H1 (cell line): ENCODE measurements around the gene ANXA6. TPM values are rescaled to one million over a fixed set of nuclear protein-coding genes. Genes with fewer than 3 reads are reported as not detected.

Experiments
- CTCF ChIA-PET: fragments of 300-600 bp; sonication (Branson Sonifier 250); formaldehyde crosslinking; loops from one replicate; lab custom pipeline; 2021; ENCODE audit not compliant: partially characterized antibody; lab: Charles Lee
- POLR2A ChIA-PET: fragments of 300-600 bp; sonication (Branson Sonifier 250); formaldehyde crosslinking; loops from one replicate; lab custom pipeline; 2021; ENCODE audit warnings: inconsistent platforms; ENCODE audit not compliant: partially characterized antibody; lab: Charles Lee
- DNase-seq, 2 experiments: peaks; one replicate each; pipeline versions ENCODE4 v3.0.0 to v3.0.0-alpha.2; 2010 to 2022; ENCODE audit warnings: low spot score in 2 of 2, low read depth in 1 of 2, mixed read lengths in 1 of 2
- FAIRE-seq: peaks from 2 replicates; lab custom pipeline; 2011; peaks lifted over from hg19 to GRCh38; lab: Jason Lieb, UNC
- H2AFZ ChIP-seq: 2 replicates; pipeline ENCODE4 v1.8.1; 2012; ENCODE audit warnings: low read length, inconsistent platforms
- H2AK5ac ChIP-seq: 2 replicates; pipeline ENCODE4 v1.6.1; 2013; ENCODE audit warnings: low read depth, low read length
- H2BK120ac ChIP-seq: replicated peaks from 2 replicates; pipeline ENCODE3; 2013; ENCODE audit warnings: low read depth, low read length, inconsistent platforms
- H2BK12ac ChIP-seq: 2 replicates; pipeline ENCODE4 v1.6.1; 2013; ENCODE audit warnings: low read depth, low read length
- H2BK15ac ChIP-seq: 2 replicates; pipeline ENCODE4 v1.6.1; 2013; ENCODE audit warnings: low read length
- H2BK20ac ChIP-seq: 2 replicates; pipeline ENCODE4 v1.6.1; 2013; ENCODE audit warnings: low read length
- H2BK5ac ChIP-seq: 2 replicates; pipeline ENCODE4 v1.6.1; 2013; ENCODE audit warnings: low read depth, low read length
- H3K14ac ChIP-seq: 2 replicates; pipeline ENCODE4 v1.6.1; 2013; ENCODE audit warnings: inconsistent platforms; ENCODE audit not compliant: insufficient read length
- H3K18ac ChIP-seq: 2 replicates; pipeline ENCODE4 v1.6.1; 2013; ENCODE audit warnings: low read length; ENCODE audit errors: extremely low read depth
- H3K23ac ChIP-seq: 2 replicates; pipeline ENCODE4 v1.6.1; 2013; ENCODE audit warnings: inconsistent platforms; ENCODE audit not compliant: insufficient read length
- H3K23me2 ChIP-seq: 2 replicates; pipeline ENCODE4 v1.6.1; 2013; ENCODE audit warnings: low read depth, low read length
- H3K27ac ChIP-seq: 2 replicates; pipeline ENCODE4 v1.6.1; 2011; ENCODE audit warnings: low read depth, low read length, inconsistent platforms
- H3K27me3 ChIP-seq, 4 experiments: replicated peaks in 1 of 4; 1 replicate in 1 of 4; 2 replicates in 3 of 4; pipeline versions ENCODE4 v1.6.1 to v1.8.1; 2011 to 2013; ENCODE audit warnings: low read length in 3 of 4, mild to moderate bottlenecking in 3 of 4, inconsistent platforms in 2 of 4, mixed read lengths in 2 of 4, moderate library complexity in 1 of 4; ENCODE audit not compliant: control insufficient read depth in 3 of 4, insufficient read depth in 3 of 4; ENCODE audit errors: extremely low read depth in 1 of 4
- H3K36me3 ChIP-seq, 4 experiments: 2 replicates each; pipeline versions ENCODE4 v1.6.1 to v1.8.1; 2011 to 2013; ENCODE audit warnings: mild to moderate bottlenecking in 4 of 4, low read length in 3 of 4, moderate library complexity in 2 of 4, control low read depth in 1 of 4, inconsistent platforms in 1 of 4; ENCODE audit not compliant: insufficient read depth in 4 of 4, control insufficient read depth in 2 of 4
- H3K4ac ChIP-seq: replicated peaks from 2 replicates; pipeline ENCODE3; 2013; ENCODE audit warnings: low read length, low read depth, mixed read lengths, inconsistent platforms; ENCODE audit not compliant: insufficient read length
- H3K4me1 ChIP-seq, 4 experiments: replicated peaks in 1 of 4; 1 replicate in 1 of 4; 2 replicates in 3 of 4; pipeline versions ENCODE4 v1.6.1 to v1.8.1; 2011 to 2013; ENCODE audit warnings: low read length in 3 of 4, inconsistent platforms in 2 of 4, mixed read lengths in 1 of 4; ENCODE audit not compliant: insufficient read depth in 4 of 4, control insufficient read depth in 3 of 4
- H3K4me2 ChIP-seq, 2 experiments: 2 replicates each; pipeline versions ENCODE4 v1.6.1 to v1.8.1; 2011 to 2013; ENCODE audit warnings: low read depth in 2 of 2, low read length in 2 of 2, control low read depth in 1 of 2, inconsistent platforms in 1 of 2, mild to moderate bottlenecking in 1 of 2; ENCODE audit not compliant: insufficient read depth in 1 of 2
- H3K4me3 ChIP-seq, 4 experiments: fragments of 200-600, 300-600 bp in 1 of 4; sonication (generic), shearing (Covaris generic), sonication (Bioruptor Twin) in 1 of 4; 2 replicates each; pipeline versions ENCODE4 v1.5.1 to v1.8.1; 2011 to 2016; ENCODE audit warnings: low read length in 4 of 4, low read depth in 3 of 4, control low read depth in 2 of 4, inconsistent platforms in 2 of 4, mild to moderate bottlenecking in 2 of 4, mixed read lengths in 1 of 4, moderate library complexity in 1 of 4; ENCODE audit not compliant: insufficient read depth in 2 of 4; ENCODE audit errors: extremely low read depth in 1 of 4
- H3K56ac ChIP-seq: replicated peaks from 2 replicates; pipeline ENCODE3; 2013; ENCODE audit warnings: low read depth, mild to moderate bottlenecking, mixed read lengths, low read length, inconsistent platforms; ENCODE audit not compliant: insufficient read length
- H3K79me1 ChIP-seq: 2 replicates; pipeline ENCODE4 v1.6.1; 2013; ENCODE audit warnings: low read depth, low read length, control low read depth
- H3K79me2 ChIP-seq, 2 experiments: 2 replicates each; pipeline versions ENCODE4 v1.6.1 to v1.8.1; 2012 to 2013; ENCODE audit warnings: low read length in 2 of 2, mild to moderate bottlenecking in 2 of 2, inconsistent platforms in 1 of 2; ENCODE audit not compliant: insufficient read depth in 2 of 2, control insufficient read depth in 1 of 2
- H3K9ac ChIP-seq, 4 experiments: replicated peaks in 1 of 4; 1 replicate in 1 of 4; 2 replicates in 3 of 4; pipeline versions ENCODE4 v1.6.1 to v1.8.1; 2011 to 2013; ENCODE audit warnings: low read depth in 3 of 4, low read length in 3 of 4, control low read depth in 2 of 4, mild to moderate bottlenecking in 2 of 4, moderate library complexity in 2 of 4, inconsistent platforms in 1 of 4; ENCODE audit errors: extremely low read depth in 1 of 4
- H3K9me3 ChIP-seq, 2 experiments: 2 replicates each; pipeline versions ENCODE4 v1.6.1 to v1.8.1; 2012 to 2013; ENCODE audit warnings: mild to moderate bottlenecking in 2 of 2, moderate library complexity in 2 of 2, control low read depth in 1 of 2, inconsistent platforms in 1 of 2, low read depth in 1 of 2, low read length in 1 of 2, mixed read lengths in 1 of 2; ENCODE audit not compliant: insufficient read depth in 2 of 2
- H4K20me1 ChIP-seq, 2 experiments: replicated peaks in 1 of 2; 2 replicates each; pipeline versions ENCODE3 to v1.8.1; 2011 to 2013; ENCODE audit warnings: inconsistent platforms in 2 of 2, low read length in 2 of 2, mild to moderate bottlenecking in 1 of 2; ENCODE audit not compliant: insufficient read depth in 2 of 2, control insufficient read depth in 1 of 2
- H4K5ac ChIP-seq: 2 replicates; pipeline ENCODE4 v1.6.1; 2013; ENCODE audit warnings: low read length, low read depth, mixed read lengths, inconsistent platforms; ENCODE audit not compliant: insufficient read length
- H4K8ac ChIP-seq: 2 replicates; pipeline ENCODE4 v1.8.0; 2013; ENCODE audit warnings: mild to moderate bottlenecking, moderate library complexity, low read length, inconsistent platforms; ENCODE audit not compliant: insufficient read depth; ENCODE audit errors: extremely low read depth
- H4K91ac ChIP-seq: replicated peaks from 2 replicates; pipeline ENCODE3; 2013; ENCODE audit warnings: low read length, mixed read lengths, inconsistent platforms; ENCODE audit not compliant: insufficient read length
- ASH2L ChIP-seq: fragments of 200-600, 300-600 bp; sonication (generic); IDR thresholded peaks from one replicate; pipeline ENCODE4 v1.7.1; 2017; ENCODE audit warnings: low read length
- BRCA1 ChIP-seq: IDR thresholded peaks from 2 replicates; pipeline ENCODE4 v1.6.1; 2012; ENCODE audit warnings: low read depth, low read length, improper control_type of control experiment
- CHD1 ChIP-seq: IDR thresholded peaks from 2 replicates; pipeline ENCODE4 v1.6.1; 2012; ENCODE audit warnings: low read depth, low read length, improper control_type of control experiment
- EGR1 ChIP-seq: IDR thresholded peaks from 2 replicates; pipeline ENCODE4 v1.6.1; 2011; ENCODE audit warnings: low read depth, low read length, borderline replicate concordance
- HDAC6 ChIP-seq: IDR thresholded peaks from one replicate; pipeline ENCODE4 v1.7.1; 2012; ENCODE audit warnings: low read depth, mild to moderate bottlenecking, inconsistent platforms, low read length, moderate library complexity
- KDM1A ChIP-seq: fragments of 200-600, 300-600 bp; sonication (generic); IDR thresholded peaks from 2 replicates; pipeline ENCODE4 v1.7.1; 2016; ENCODE audit warnings: mild to moderate bottlenecking, low read length, borderline replicate concordance
- RFX5 ChIP-seq: IDR thresholded peaks from 2 replicates; pipeline ENCODE4 v1.6.1; 2011; ENCODE audit warnings: low read depth, low read length, improper control_type of control experiment, borderline replicate concordance
- SIX5 ChIP-seq: IDR thresholded peaks from 2 replicates; pipeline ENCODE4 v1.6.1; 2011; ENCODE audit warnings: mild to moderate bottlenecking, low read depth, low read length
- SP1 ChIP-seq: IDR thresholded peaks from 2 replicates; pipeline ENCODE4 v1.6.1; 2011; ENCODE audit warnings: low read depth, low read length
- SP2 ChIP-seq: IDR thresholded peaks from 2 replicates; pipeline ENCODE4 v1.6.1; 2012; ENCODE audit warnings: mild to moderate bottlenecking, low read length, inconsistent platforms
- SP4 ChIP-seq: IDR thresholded peaks from 2 replicates; pipeline ENCODE4 v1.6.1; 2012; ENCODE audit warnings: low read length, inconsistent platforms
- ZNF274 ChIP-seq: IDR thresholded peaks from 2 replicates; pipeline ENCODE4 v1.7.0; 2012; ENCODE audit warnings: low read length, borderline replicate concordance; ENCODE audit errors: extremely low read depth
- WGBS, 2 experiments: shearing (Covaris generic) in 1 of 2; methylation state at CpG; one replicate each; pipeline versions ENCODE4 v1.1.6 to v1.1.7; 2013 to 2015; ENCODE audit warnings: low lambda C conversion rate in 2 of 2, mixed read lengths in 2 of 2, inconsistent platforms in 1 of 2, low coverage in 1 of 2, missing lambda C conversion rate in 1 of 2; ENCODE audit not compliant: insufficient replicate concordance in 2 of 2, insufficient coverage in 1 of 2, insufficient read length in 1 of 2; ENCODE audit errors: extremely low coverage in 1 of 2, missing lambda C conversion rate in 1 of 2; 5-methylcytosine and 5-hydroxymethylcytosine counted together
- polyA plus RNA-seq, 7 experiments: library from polyadenylated mRNA; depleted of rRNA in 3 of 7; stranded (reverse) in 5 of 7; unstranded in 2 of 7; fragments of >200 nt in 5 of 7; fragments of 200-250 nt in 2 of 7; gene quantifications; 1 replicate in 5 of 7; 2 replicates in 1 of 7; 4 replicates in 1 of 7; pipeline versions ENCODE4 v1.2.1 to v1.2.3, GENCODE V29; 2011 to 2013; ENCODE audit warnings: missing spikeins in 2 of 7, mixed read lengths in 2 of 7
- total RNA-seq: library from RNA; stranded (reverse); fragmentation: NEBNext Ultra II Directional; extraction: Animal tissue kit (Norgen Biotek cat#: 25700); gene quantifications from 2 replicates; pipeline ENCODE4 v1.2.1, GENCODE V29; 2021

ANXA6 gene
- total and polyA plus RNA-seq, 2 of the 8 experiments (the other 6 are each of a cell fraction or from before 2014, with no cell fraction given) = 61.3 to 78.6 TPM

DNA sequence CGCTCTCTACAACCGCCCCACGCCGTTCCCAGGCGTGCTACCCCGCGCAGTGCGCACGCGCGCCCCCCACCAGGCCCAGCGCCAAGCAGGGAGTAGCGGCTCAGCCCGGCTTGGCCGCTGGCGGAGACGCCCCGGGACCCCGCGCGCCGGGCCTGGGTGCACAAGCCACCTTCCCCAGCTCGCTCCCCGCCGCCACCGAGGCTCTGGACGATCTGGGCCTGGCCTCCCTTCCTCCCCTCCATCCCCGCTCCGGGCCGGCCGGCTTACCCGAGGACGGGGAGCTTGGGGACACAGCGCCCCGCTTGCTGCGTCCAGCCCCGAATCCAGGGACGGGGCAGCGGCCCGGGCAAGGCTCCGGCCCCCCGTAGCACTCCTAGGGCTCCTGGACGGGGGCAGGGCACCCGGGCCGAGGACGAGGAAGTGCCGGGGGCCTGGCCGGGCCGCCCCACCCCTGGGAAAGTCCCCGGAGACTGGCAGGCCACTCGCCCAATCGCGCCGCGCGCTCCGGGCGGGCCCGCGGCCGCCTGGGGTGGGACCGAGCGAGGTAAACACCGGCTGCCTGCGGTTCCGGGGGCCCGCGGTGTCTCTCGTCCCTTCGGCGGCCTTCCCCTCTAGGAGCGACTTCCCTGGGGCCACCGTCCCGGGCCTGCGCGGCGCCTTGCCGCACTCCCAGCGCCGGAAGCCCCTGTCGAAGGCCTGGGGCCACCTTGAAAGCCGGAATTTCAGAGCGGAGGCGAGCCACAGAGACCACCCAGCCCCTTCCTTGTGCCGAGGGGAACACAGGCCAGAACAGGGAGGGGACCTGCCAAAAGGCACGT is 76.8 kb downstream of the ANXA6 start, which contains the start of gene TNIP1:
TNIP1 (minus strand) TSS at position 422 of the 818 bp plus-strand sequence. CDS start 15,939 bp downstream, outside the sequence.
- FAIRE-seq (no peak), DNase-seq (peak; percentile 53 to 92)
- Histone ChIP-seq H3K14ac (no peak within 1 kb of the TSS), H3K4me1 (peaks cover 1 to 6% (median 4%) of the 10 kb centered on the region in 4 experiments), H2BK5ac (peak within 1 kb of the TSS; percentile 89; the same call in 1 of the 2 replicates), H3K56ac (no peak within 1 kb of the TSS), H3K4ac (no peak within 1 kb of the TSS), H3K18ac (peak within 1 kb of the TSS; percentile 10; the same call in 1 of the 2 replicates), H3K36me3 (no peaks in the 10 kb centered on the region), H3K23me2 (peaks cover 3% of the 10 kb centered on the region), H3K4me2 (peak within 1 kb of the TSS; percentile 83 to 91), H3K79me1 (peaks cover 5% of the 10 kb centered on the region; the same call in 1 of the 2 replicates), H2BK12ac (peak within 1 kb of the TSS; percentile 13; the same call in 1 of the 2 replicates), H3K79me2 (peaks cover 3 to 25% of the 10 kb centered on the region in 2 experiments; a peak in 3 of 4 replicates), H3K9me3 (no peaks in the 10 kb centered on the region), H2BK20ac (no peak within 1 kb of the TSS), H4K5ac (peak within 1 kb of the TSS; percentile 76), H3K4me3 (peak within 1 kb of the TSS; percentile 71 to 93 (median 80)), H4K20me1 (no peaks in the 10 kb centered on the region), H4K91ac (peak within 1 kb of the TSS; percentile 71), H4K8ac (peak within 1 kb of the TSS; percentile 93), H2BK120ac (no peak within 1 kb of the TSS), H2AK5ac (no peak within 1 kb of the TSS; the same call in 1 of the 2 replicates), H2AFZ (peak within 1 kb of the TSS; percentile 82), H2BK15ac (no peak within 1 kb of the TSS), H3K27ac (peak within 1 kb of the TSS; percentile 71), H3K27me3 (no peaks in the 10 kb centered on the region), H3K9ac (peak within 1 kb of the TSS; percentile 63 to 85 (median 66); a peak in 6 of 7 replicates), H3K23ac (no peak within 1 kb of the TSS)
- 2% methylated on average over 50 of the region's 86 CpGs; no CpG with 5 or more reads in 1 of the 2 experiments for WGBS, 2 experiments
- POLR2A ChIA-PET = interaction anchor here (1.1 to 1.8 kb wide), 7 partner anchors 10 to 61 kb away, joined by 3 to 4 read pairs (median 4); partner anchors contain the start of gene GPX3
- CTCF ChIA-PET = interaction anchor here (0.8 to 28.6 kb wide), 15 partner anchors 9 to 158 kb away, joined by 3 to 442 read pairs (median 7); no protein-coding TSS in a partner anchor
- TF ChIP-seq ASH2L = peak; percentile 98
- TF ChIP-seq CHD1 = no peak
- TF ChIP-seq EGR1 = no peak
- no peak for TF ChIP-seq HDAC6
- no peak for TF ChIP-seq BRCA1
- 0 out of 2 replicates have a peak, but pooled peaks have one; percentile 11 for TF ChIP-seq SP4
- TF ChIP-seq KDM1A = no peak
- peak; percentile 39; the same call in 1 of the 2 replicates for TF ChIP-seq SP2
- no peak for TF ChIP-seq SP1
- no peak for TF ChIP-seq ZNF274
- no peak for TF ChIP-seq SIX5
- TF ChIP-seq RFX5 = no peak
